NCI-H345 treated with DMSO at 0.1 percent for 48 hours (cell line): ENCODE measurements around the gene C1QTNF2.
"Not testable (repeated sequence)": the region's sequence is repeated elsewhere in the genome, so short reads cannot be mapped to it uniquely, and the experiment has no call there.

ENCODE experiments used
- DNase-seq: peaks from one replicate; lab custom pipeline; 2025; ENCODE audit not compliant: unreplicated experiment; lab: John Stamatoyannopoulos, UW

C1QTNF2 gene

DNA sequence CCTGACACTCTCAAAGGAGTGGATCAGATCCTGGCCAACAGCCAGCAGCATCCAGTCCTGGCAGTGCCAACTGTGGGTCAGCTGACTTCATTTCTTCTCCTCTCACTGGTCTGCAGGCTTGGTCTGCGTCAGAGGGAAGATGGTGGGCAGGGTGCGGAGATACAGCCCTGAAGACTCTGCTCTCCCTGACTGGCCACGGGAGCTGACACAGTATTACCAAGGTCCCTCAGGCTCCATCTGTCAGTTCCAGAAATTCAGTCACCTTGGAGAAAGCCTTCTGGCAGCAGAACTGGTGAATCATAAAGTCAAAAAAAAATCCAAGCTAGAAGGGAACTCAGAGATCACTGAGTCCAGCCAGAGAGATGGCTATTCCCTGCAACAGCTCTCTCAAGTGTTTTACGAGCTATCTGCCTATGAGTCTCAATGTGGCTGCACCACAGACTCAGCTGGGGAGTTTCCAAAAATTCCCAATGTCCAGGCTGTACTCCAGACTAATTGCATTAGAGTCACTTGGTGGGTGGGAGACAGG is 27.9 kb downstream of the C1QTNF2 start:
- no peak for DNase-seq

DNA sequence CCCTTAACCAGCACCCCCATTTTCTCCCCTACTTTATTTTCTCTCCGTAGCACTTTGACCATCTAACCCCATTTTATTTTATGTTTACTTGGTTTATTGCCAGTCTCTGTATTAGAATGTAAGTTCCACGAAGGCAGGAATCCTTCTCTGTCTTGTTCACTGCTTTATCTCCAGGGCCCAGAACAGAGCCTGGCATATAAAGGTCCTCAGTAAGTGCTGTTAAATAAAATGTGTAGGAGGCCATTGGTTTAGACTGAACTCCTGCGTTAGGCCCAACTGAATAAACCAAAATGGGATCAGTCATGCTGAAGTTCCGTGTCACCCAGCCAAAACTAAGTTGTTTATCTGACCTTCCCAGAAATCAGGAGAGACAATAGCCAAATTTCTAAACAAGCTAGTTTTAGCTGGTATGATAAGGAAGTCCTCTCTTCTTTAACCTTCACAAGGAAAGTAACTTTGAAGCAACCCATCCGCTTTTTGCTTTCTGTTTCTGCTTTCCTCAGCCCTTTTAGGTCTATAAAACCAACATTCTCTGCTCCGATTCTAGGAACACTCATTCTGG is 29.0 kb downstream of the C1QTNF2 start:
- DNase-seq = no peak

GRCh38 chr5:160340513-160340912 is 29.9 kb downstream of the C1QTNF2 start:
- not testable (repeated sequence) for DNase-seq

- DNase-seq = no peak
Observed at GRCh38 chr5:160339406-160340130, 30.9 kb downstream of the C1QTNF2 start.

- DNase-seq = not testable (repeated sequence)
Observed at GRCh38 chr5:160334716-160335115, 35.7 kb downstream of the C1QTNF2 start.

- DNase-seq = no peak
Observed at GRCh38 chr5:160333721-160334120, 36.7 kb downstream of the C1QTNF2 start.

DNA sequence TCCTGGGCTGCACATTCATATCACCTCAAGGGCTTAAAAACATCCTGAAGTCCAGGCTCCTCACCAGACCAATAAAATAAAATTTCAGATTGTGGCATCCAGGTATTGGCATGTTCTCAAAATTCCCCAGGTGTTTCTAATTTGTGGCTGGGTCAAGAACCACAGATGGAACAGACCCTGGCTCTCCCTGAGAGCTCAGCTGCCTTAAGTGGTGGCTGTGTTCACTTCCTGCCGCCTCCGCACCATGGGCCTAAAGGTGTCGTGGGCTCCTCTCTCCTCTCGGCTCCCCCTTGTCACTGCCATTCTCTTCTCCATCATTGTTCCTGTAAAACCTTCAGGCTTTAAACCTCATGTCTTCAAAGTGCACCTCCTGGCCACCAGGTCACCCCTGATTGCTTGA is 40.2 kb downstream of the C1QTNF2 start:
- DNase-seq = no peak

DNA sequence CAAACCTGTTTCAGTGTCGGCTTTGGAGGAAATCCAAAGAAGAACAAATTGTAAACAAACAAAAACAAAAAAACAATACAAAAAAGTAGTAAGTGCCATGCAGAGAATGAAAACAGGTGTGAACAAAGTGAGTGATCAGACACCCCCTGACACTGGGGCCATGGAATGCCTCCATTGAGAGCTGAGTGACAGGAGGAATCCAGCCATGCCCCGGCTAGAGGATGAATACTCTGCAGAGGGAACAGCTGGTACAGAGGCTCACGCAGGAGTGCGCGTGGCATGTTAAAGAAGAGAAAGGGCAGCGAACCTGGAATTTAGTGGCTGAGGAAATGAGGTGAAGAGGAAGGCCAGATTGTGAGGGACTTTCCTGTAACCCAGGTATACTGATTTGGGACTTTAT is 42.6 kb downstream of the C1QTNF2 start:
- DNase-seq = no peak

DNA sequence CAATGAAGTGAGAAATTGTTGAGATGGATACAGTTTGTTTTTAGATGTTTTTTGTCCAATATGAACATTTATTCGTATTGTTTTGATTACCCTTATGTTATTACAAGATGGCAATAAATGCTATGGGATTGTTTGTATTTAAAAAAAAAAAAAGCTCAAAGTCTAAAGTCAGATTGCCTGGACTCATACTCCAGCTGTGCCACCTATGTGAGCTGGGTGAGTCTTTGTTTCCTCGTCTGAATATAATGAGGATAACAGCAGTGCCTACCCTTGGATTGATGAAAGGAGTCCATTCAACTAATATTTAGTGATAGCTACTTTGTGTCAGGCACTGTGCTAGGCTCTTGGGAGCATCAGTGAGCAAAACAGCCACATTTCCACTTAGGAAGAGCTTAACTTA is 43.4 kb downstream of the C1QTNF2 start:
- DNase-seq = no peak

- DNase-seq = no peak
Observed at GRCh38 chr5:160325716-160326115, 44.7 kb downstream of the C1QTNF2 start.

DNA sequence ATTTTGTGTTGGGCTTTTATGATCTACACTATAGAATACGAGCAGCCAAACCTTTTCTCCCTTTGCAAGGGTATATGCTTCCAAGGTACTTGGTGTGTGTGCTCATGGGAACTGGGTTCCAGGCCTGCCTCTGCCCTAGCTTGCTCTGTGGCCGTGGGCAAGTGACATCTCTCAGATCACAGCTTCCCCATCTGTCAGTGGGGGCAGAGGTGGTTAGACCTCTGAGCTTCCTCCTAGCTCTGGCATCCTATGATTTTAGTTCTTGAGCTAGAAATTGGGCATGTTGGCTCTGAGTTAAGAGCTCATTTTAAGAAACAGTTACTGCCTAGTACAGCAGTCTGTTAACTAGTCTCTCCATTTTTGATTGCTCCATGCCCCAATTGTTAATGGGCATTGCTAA is 45.5 kb downstream of the C1QTNF2 start:
- no peak for DNase-seq

DNA sequence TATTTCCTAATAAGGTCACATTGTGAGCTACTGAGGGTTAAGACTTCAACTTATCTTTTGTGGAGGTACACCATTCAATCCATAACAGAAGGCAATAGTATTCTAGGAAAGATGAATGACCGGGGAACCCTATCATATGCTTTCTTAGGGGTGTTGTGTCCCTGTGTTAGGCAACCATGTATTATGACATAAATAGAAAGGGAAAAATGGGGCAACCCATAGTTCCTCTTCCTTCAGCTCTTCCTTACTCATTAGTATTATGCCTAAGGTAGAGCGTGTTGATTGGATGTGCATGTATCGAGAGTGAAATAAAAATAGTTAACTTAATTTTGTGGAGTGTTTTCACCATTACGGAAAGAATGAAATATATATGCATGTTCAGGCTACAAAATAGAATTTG is 52.0 kb downstream of the C1QTNF2 start:
- no peak for DNase-seq

DNA sequence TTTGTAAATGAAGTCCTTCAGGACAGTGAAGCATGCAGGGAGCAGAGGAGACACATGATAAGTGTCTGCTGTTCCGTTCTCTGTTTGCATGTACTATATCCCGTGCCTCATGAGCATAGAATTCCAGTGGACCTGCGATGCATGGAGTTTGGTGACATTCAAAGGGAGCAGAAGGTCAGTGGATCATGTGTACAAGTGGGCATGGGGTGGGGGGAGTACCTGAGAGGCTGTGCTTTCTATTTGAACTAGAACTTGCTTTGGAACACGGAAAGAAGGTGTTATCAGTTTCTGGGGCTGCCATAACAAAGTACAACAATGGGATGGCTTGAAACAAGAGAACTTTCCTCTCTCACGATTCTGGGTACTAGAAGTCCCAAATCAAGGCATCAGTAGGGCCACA is 53.0 kb downstream of the C1QTNF2 start:
- no peak for DNase-seq

GRCh38 chr5:160315968-160316367 is 54.5 kb downstream of the C1QTNF2 start:
- DNase-seq = no peak

GRCh38 chr5:160312960-160313727 is 57.3 kb downstream of the C1QTNF2 start:
- DNase-seq = peak; percentile 41

DNA sequence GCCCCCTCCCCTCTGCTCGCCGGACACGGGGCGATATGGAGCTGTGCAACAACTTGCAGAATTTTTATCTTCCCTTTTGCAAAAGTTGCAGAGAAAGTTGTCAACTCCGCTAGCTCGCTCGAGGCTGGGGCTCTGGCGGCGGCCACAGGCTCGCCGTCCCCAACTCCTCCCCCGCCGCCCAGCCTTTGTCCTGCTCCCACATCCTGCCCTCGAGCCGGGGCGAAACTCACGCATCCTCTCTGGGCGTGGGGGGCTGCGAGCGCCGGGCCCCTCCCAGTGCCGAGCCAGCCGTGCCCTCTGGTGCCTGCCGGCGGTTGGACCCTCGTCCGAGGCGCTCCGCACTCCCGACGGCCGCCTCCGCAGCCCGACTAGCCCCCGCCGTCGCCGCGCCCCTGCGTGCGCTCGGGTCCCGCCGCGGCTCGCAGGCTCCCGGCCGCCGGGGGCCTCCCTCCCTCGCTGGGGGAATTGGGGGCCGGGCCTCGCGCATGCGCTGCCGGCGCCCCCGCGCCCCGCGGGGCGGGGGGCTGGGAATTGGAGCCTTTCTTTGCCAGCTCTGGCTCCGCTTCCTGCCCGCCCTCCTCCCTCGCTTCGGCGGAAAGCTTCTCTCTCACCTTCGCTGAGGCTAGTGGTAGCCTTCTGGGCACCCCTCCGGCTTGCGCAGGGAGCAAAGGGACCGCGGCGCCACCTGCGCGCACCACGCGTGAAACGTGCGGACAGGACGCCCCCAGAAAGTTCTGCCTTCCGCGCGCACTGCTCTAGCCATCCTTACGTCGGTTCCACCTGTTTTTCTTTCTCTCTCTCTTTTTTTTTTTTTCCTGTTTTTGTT is 58.1 kb downstream of the C1QTNF2 start, which contains the start of gene CCNJL:
Gene CCNJL (minus strand): TSS at position 431 of the 826 bp plus-strand sequence. CDS start 641 bp downstream, outside the sequence.
- peak; percentile 56 for DNase-seq

DNA sequence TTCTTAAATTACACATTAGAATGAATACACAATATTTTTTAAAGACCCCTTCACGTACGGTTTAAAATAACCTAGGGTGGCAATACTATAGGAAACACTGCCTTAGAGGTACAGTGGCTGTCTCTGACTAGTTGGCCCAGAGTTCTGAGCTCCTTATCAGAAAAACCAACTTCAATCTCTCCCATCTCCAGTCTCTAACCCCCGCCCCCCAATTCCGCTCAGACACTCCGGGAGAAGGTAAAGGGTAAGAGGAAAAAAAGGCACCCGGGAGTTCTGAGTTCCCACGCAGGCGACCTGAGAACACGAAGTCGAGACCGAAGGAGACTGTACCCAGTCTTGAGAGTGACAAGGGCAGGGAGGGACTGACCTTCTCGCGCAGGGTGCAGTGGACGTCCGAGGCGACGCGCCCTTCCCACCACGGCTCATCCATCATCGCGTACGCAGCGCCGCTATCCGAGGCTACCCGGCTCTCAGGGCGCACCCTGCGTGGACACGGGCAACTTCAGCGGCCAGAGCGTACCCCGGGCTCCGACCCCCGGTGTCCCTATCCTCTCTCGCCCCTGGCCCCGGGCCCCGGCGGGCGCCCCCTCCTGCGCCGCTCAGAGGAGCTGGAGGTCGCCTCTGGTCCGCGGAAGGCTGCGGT is 58.8 kb downstream of the C1QTNF2 start:
- no peak for DNase-seq

GRCh38 chr5:160310552-160311295 is 59.7 kb downstream of the C1QTNF2 start:
- no peak for DNase-seq

DNA sequence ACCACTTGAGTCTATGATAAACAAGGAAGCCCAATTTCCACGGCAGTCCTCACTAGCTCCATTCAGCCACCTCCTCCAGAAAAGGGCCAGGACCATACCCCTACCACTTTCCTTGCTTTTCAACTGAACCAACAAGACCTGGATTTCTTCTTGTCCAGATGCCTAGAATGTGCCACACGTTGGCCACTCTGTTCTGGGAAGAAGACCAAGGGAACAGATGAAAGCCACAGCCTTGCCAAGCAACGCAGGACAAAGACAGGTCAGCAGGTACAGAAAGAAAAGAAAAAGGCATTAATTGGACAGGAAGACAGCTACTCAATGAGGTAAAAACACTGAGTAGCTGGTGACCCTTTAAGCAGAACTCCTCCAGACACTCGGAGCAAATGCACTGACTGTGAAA is 60.3 kb downstream of the C1QTNF2 start:
- DNase-seq = no peak

DNA sequence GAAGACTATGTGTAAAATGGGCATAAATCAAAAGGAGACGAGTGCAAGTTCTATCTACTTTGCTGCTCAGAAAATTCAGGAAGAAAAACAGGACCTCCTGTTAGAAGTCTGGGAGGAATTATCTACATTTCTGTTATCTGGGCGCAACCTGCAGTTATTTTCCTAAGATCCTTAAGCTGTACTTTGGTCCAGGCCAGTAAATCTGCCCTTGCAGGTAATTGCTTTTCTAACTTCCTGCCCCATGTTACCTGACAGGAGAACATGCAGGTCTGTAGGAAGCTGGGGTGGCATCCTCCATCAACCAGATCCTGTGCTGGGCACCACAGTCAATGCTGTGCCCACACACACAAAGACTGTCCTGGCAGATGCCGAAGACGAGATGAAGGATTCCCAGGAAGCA is 63.7 kb downstream of the C1QTNF2 start:
- no peak for DNase-seq
